Retinal pigment epithelial cell (primary cell): Measurements from ENCODE around the gene PRKCSH.
"Not testable (repeated sequence)": the region's sequence is repeated elsewhere in the genome, so short reads cannot be mapped to it uniquely, and the experiment has no call there.

Experiments used
- DNase-seq: peaks from one replicate; pipeline ENCODE4 v3.0.0-alpha.2; 2010; ENCODE audit warnings: low read depth
- H3K4me3 ChIP-seq: 2 replicates; pipeline ENCODE4 v1.5.1; 2011; ENCODE audit warnings: mild to moderate bottlenecking, low read length, control low read depth, moderate library complexity
- CTCF ChIP-seq: conservative IDR thresholded peaks from 2 replicates; pipeline ENCODE4 v1.5.1; 2011; ENCODE audit warnings: low read depth, low read length, control low read depth, inconsistent platforms

PRKCSH gene

DNA sequence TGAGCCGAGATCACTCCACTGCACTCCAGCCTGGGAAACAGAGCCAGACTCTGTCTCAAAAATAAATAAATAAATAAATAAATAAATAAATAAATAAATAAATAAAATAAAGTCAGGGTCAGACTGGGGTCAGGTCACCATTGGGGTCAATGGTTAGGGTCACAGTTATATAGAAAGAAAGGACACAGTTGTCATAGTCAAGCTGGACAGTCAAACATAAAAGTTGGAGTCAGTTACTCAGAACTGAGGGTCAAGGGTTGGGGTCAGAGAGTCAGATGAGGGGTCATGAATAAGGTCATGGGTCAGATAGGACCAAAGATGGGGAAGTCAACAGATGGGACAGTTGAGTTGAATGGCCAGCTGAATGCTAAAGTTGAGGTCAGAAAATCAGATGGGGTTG is 34.6 kb upstream of the PRKCSH start:
- no peak for DNase-seq
- TF ChIP-seq CTCF = no peak
- no peak overlapping the region for H3K4me3 ChIP-seq

- no peak for DNase-seq
- no peak overlapping the region for H3K4me3 ChIP-seq
- TF ChIP-seq CTCF = no peak
Observed at GRCh38 chr19:11401808-11402543, 33.5 kb upstream of the PRKCSH start.

GRCh38 chr19:11404588-11405222 is 30.7 kb upstream of the PRKCSH start:
- no peak for DNase-seq
- no peak for TF ChIP-seq CTCF
- no peak overlapping the region for H3K4me3 ChIP-seq

DNA sequence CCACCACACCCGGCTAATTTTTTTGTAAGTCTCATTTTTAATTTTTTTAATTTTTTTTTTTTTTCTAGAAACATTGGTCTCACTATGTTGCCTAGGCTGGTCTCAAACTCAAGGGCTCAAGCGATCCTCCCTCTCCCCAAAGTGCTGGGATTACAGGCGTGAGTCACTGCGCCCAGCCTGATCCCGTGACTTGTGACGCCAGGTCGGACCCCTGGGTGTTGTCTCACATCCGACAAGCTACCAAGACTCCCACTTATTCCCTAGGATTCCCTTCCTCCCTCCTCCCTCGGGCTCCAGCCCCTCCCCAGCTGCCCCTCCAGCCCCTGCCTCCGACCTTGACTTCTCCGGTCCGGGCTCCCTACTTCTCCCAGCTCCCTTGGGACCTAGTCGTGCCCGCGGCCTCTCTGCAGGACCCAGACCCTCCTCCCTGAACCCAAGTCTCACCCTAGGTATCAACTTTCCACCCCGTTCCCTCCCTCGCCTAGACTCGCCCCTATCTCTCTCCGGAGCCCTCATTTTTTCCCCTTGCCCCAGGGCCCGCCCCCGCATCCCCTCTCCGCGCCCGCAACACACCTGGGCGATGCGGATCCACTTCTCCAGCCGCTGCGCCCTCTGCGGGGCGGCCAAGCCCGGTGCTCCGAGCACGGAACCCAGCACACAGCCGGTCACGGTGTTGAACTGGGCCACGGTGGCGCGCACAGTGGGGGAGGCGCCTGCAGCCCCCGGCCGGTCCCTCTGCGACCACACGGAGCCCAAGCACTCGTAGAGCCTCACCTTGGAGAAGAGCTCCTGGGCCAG is 29.4 kb upstream of the PRKCSH start:
- no peak for DNase-seq
- H3K4me3 ChIP-seq = no peak overlapping the region
- TF ChIP-seq CTCF = peak; percentile 48

- H3K4me3 ChIP-seq = not testable (repeated sequence)
Observed at GRCh38 chr19:11406703-11407236, 28.7 kb upstream of the PRKCSH start.

DNA sequence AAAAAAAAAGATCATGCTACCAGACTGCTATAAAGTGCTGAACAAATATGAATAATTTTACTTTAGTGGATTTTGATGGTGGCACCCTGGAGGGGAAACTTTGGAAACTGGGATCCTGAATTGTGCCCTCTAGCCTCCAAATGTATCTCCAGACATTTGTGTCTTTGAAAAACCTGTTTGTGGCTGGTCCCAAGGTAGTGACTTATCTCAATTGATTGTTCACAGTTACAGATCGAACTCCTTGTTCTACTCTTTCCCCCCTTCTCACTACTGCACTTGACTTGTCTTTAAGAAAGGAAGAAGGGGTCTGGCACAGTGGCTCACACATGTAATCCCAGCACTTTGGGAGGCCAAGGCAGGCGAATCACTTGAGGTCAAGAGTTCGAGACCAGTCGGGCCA is 26.8 kb upstream of the PRKCSH start:
- no peak overlapping the region for H3K4me3 ChIP-seq
- no peak for DNase-seq
- TF ChIP-seq CTCF = no peak

More at GRCh38 chr19:11406703-11407236, 28.7 kb upstream of the PRKCSH start:
- not testable (repeated sequence) for DNase-seq

DNA sequence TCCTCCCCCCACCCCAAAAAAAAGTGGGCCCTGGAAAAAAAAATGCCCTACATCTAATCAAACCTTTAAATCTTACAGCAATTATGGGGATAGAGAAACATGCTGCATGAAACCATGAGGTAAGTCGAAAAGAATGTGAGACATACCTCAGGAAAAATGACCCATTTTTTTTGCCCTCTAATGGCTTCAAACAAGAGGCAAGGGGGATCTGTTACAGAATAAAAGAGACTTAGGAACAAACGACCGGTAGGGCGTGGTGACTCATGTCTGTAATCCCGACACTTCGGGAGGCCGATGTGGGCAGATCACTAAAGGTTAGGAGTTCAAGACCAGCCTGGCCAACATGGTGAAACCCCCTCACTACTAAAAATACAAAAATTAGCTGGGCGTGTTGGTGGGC is 24.8 kb upstream of the PRKCSH start:
- H3K4me3 ChIP-seq = no peak overlapping the region
- TF ChIP-seq CTCF = no peak
- peak; percentile 48 for DNase-seq
